Activated T-helper 2 cell treated with anti-CD3 and anti-CD28 coated beads, Interferon-gamma antibody, Interleukin-2, Interleukin-4, amounts not matched to agents 10 μg/mL and 5 μg/mL and 100 μg/mL, durations not matched to agents 14 hours and 24 hours and 36 hours (primary cell): ENCODE measurements around the gene MAPK12. TPM values are rescaled to one million over a fixed set of nuclear protein-coding genes. Genes with fewer than 3 reads are reported as not detected.

Source experiments
- DNase-seq: peaks from one replicate; pipeline ENCODE4 v3.0.0; 2021; ENCODE audit warnings: low spot score
- H3K27ac Mint-ChIP-seq: one replicate; pipeline ENCODE4 v1.8.0; 2021; ENCODE audit warnings: mixed read lengths
- H3K27me3 Mint-ChIP-seq: one replicate; pipeline ENCODE4 v1.8.0; 2021; ENCODE audit warnings: low read depth, mixed read lengths
- H3K36me3 Mint-ChIP-seq: one replicate; pipeline ENCODE4 v1.8.0; 2021; ENCODE audit warnings: low read depth, mixed read lengths
- H3K4me1 Mint-ChIP-seq: one replicate; pipeline ENCODE4 v1.8.0; 2021; ENCODE audit warnings: low read depth, mixed read lengths
- H3K4me3 Mint-ChIP-seq: one replicate; pipeline ENCODE4 v1.8.0; 2021; ENCODE audit warnings: low read depth, mild to moderate bottlenecking, moderate library complexity, mixed read lengths
- H3K9me3 Mint-ChIP-seq: one replicate; pipeline ENCODE4 v1.8.0; 2021; ENCODE audit warnings: mixed read lengths
- intact Hi-C: fragments of 100-400 bp; cut with micrococcal nuclease; formaldehyde crosslinking; loops from one replicate; pipeline ENCODE4 v1.15.1; 2023
- total RNA-seq: library from RNA; stranded (reverse); gene quantifications from 2 replicates; pipeline ENCODE4 v1.2.3, GENCODE V29; 2022

Gene MAPK12
- total RNA-seq, 1 donor from 2014 or later: 16.3 TPM

GRCh38 chr22:50283821-50284220 lies 22.3 kb upstream of the MAPK12 start:
- H3K27ac Mint-ChIP-seq: no peak overlapping the region
- no peaks in the 10 kb centered on the region for H3K27me3 Mint-ChIP-seq
- H3K9me3 Mint-ChIP-seq: no peaks in the 10 kb centered on the region
- no peaks in the 10 kb centered on the region for H3K36me3 Mint-ChIP-seq
- no peak for DNase-seq
- H3K4me3 Mint-ChIP-seq: no peak overlapping the region
- H3K4me1 Mint-ChIP-seq: no peaks in the 10 kb centered on the region
- intact Hi-C loops: no loop called here

DNA sequence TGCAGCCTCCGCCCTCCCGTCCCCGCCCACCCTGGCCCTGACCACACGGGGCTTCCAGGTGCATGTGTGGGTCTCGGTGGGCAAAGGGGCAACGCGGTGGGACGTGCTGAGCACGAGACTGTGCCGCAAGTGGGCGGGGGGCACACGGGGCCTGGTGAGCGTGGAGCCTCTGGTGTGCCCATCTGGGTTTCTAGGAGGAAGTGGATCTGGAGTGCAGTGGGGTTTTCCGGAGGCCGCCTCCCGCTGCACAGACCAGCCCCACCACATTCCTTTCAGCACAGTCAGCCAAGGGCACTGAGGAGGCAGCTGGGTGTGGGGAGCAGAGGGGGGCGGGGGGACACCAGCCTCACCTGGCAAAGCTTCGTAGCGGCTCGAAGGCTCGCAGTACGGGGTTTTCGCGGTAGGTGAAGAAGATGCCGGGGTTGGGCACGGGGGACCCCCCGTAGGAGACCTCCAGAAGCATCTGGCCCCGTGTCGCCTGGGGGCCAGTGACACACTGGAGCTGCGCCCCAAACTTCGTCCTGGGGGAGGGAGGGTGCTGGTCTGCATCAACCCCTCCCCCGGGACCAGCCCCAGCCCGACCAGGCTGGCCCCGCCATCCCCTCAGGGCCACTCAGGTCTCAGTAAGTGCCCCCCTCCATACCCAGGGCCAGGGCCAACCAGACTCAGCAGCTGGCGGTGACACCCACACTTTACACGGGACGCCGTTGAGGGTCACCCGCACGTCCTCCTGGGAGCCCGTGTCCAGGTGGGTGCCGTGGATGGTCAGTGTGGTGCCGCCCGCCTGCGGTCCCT lies 21.1 kb upstream of the MAPK12 start:
- H3K27ac Mint-ChIP-seq: no peak overlapping the region
- no peaks in the 10 kb centered on the region for H3K4me1 Mint-ChIP-seq
- DNase-seq: no peak
- no peaks in the 10 kb centered on the region for H3K27me3 Mint-ChIP-seq
- H3K4me3 Mint-ChIP-seq: no peak overlapping the region
- H3K9me3 Mint-ChIP-seq: no peaks in the 10 kb centered on the region
- intact Hi-C loops: no loop called here
- no peaks in the 10 kb centered on the region for H3K36me3 Mint-ChIP-seq

- intact Hi-C loops: no loop called here
- H3K9me3 Mint-ChIP-seq: no peaks in the 10 kb centered on the region
- no peaks in the 10 kb centered on the region for H3K4me1 Mint-ChIP-seq
- DNase-seq: no peak
- no peaks in the 10 kb centered on the region for H3K36me3 Mint-ChIP-seq
- H3K4me3 Mint-ChIP-seq: no peak overlapping the region
- no peaks in the 10 kb centered on the region for H3K27me3 Mint-ChIP-seq
- H3K27ac Mint-ChIP-seq: no peak overlapping the region
These were observed 20.5 kb upstream of the MAPK12 start for GRCh38 chr22:50281957-50282356.

- Mint-ChIP-seq H3K9me3 (no peaks in the 10 kb centered on the region), H3K27me3 (no peaks in the 10 kb centered on the region), H3K27ac (no peak overlapping the region), H3K4me3 (no peak overlapping the region), H3K4me1 (no peaks in the 10 kb centered on the region), H3K36me3 (no peaks in the 10 kb centered on the region)
- DNase-seq: no peak
- intact Hi-C loops: no loop called here
These were observed 19.9 kb upstream of the MAPK12 start for GRCh38 chr22:50281384-50281760.

- no peaks in the 10 kb centered on the region for H3K27me3 Mint-ChIP-seq
- H3K27ac Mint-ChIP-seq: no peak overlapping the region
- H3K36me3 Mint-ChIP-seq: no peaks in the 10 kb centered on the region
- no peaks in the 10 kb centered on the region for H3K9me3 Mint-ChIP-seq
- intact Hi-C loops: no loop called here
- no peak for DNase-seq
- H3K4me1 Mint-ChIP-seq: no peaks in the 10 kb centered on the region
- no peak overlapping the region for H3K4me3 Mint-ChIP-seq
These were observed 19.4 kb upstream of the MAPK12 start for GRCh38 chr22:50280708-50281383.

DNA sequence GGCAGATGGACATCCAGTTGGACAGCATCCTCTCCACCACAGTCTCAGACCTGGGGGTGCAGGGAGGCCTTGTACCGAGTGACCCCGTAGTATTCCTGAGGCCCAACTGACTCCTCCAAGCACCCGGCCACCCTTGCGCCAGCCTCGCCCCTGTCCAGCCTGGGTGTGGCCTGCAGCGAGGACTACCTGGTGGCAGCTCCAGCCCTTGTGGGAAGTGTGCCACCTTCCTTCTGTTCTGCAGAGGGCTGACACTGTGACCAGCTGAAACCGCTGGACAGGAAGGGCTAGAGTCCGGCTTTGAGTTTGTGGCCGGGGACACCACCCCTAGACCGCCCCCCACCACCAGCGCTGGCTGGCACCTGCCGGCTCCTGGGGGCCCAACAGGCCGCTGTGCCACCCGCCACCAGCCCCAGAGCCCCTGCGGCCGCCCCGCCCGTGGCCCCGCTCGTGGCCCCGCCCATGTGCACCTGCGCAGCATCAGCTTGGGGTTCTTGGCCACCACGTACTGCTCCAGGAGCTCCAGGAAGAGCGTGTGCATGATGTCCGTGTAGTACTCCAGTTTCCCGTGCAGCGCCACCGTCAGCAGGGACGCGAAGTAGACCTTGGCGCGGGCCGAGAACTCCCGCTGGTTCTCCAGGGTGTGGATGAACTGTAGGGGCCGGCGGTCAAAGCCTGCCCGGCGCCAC lies 18.7 kb upstream of the MAPK12 start:
- no peaks in the 10 kb centered on the region for H3K4me1 Mint-ChIP-seq
- no peak overlapping the region for H3K4me3 Mint-ChIP-seq
- no peak for DNase-seq
- no peak overlapping the region for H3K27ac Mint-ChIP-seq
- H3K27me3 Mint-ChIP-seq: no peaks in the 10 kb centered on the region
- H3K36me3 Mint-ChIP-seq: no peaks in the 10 kb centered on the region
- H3K9me3 Mint-ChIP-seq: no peaks in the 10 kb centered on the region
- intact Hi-C loops: no loop called here

- Mint-ChIP-seq H3K36me3 (no peaks in the 10 kb centered on the region), H3K4me1 (no peaks in the 10 kb centered on the region), H3K9me3 (no peaks in the 10 kb centered on the region), H3K27ac (no peak overlapping the region), H3K4me3 (no peak overlapping the region), H3K27me3 (peaks cover under 1% of the 10 kb centered on the region)
- DNase-seq: no peak
- intact Hi-C loops: no loop called here
These were observed 17.6 kb upstream of the MAPK12 start for GRCh38 chr22:50278956-50279619.

- DNase-seq: no peak
- H3K27ac Mint-ChIP-seq: no peak overlapping the region
- no peak overlapping the region for H3K4me3 Mint-ChIP-seq
- intact Hi-C loops: no loop called here
- no peaks in the 10 kb centered on the region for H3K4me1 Mint-ChIP-seq
- H3K36me3 Mint-ChIP-seq: no peaks in the 10 kb centered on the region
- H3K27me3 Mint-ChIP-seq: peaks cover 4% of the 10 kb centered on the region
- H3K9me3 Mint-ChIP-seq: no peaks in the 10 kb centered on the region
These were observed 17.0 kb upstream of the MAPK12 start for GRCh38 chr22:50278461-50278860.

- DNase-seq: no peak
- no peak overlapping the region for H3K4me3 Mint-ChIP-seq
- H3K36me3 Mint-ChIP-seq: no peaks in the 10 kb centered on the region
- H3K9me3 Mint-ChIP-seq: no peaks in the 10 kb centered on the region
- intact Hi-C loops: no loop called here
- no peaks in the 10 kb centered on the region for H3K4me1 Mint-ChIP-seq
- H3K27ac Mint-ChIP-seq: no peak overlapping the region
- peaks cover 6% of the 10 kb centered on the region for H3K27me3 Mint-ChIP-seq
These were observed 16.3 kb upstream of the MAPK12 start for GRCh38 chr22:50277761-50278160.

- Mint-ChIP-seq H3K4me3 (no peak overlapping the region), H3K36me3 (no peaks in the 10 kb centered on the region), H3K9me3 (no peaks in the 10 kb centered on the region), H3K4me1 (no peaks in the 10 kb centered on the region), H3K27ac (no peak overlapping the region), H3K27me3 (peaks cover 10% of the 10 kb centered on the region)
- DNase-seq: no peak
- intact Hi-C loops: no loop called here
These were observed 14.7 kb upstream of the MAPK12 start for GRCh38 chr22:50276143-50276542.

- Mint-ChIP-seq H3K27me3 (peaks cover 12% of the 10 kb centered on the region), H3K9me3 (no peaks in the 10 kb centered on the region)
These were observed 13.9 kb upstream of the MAPK12 start for GRCh38 chr22:50275181-50276055.

GRCh38 chr22:50274771-50275170 lies 13.3 kb upstream of the MAPK12 start:
- intact Hi-C loops: loop anchor here (1.0 to 5.0 kb wide), 3 partner anchors 38 to 68 kb away; partner anchors contain the start of gene DENND6B
- Mint-ChIP-seq H3K4me1 (no peaks in the 10 kb centered on the region), H3K27me3 (peaks cover 12% of the 10 kb centered on the region), H3K36me3 (no peaks in the 10 kb centered on the region), H3K9me3 (no peaks in the 10 kb centered on the region), H3K27ac (no peak overlapping the region), H3K4me3 (no peak overlapping the region)
- no peak for DNase-seq

More at GRCh38 chr22:50275181-50276055, 13.9 kb upstream of the MAPK12 start:
- H3K4me3 Mint-ChIP-seq: no peak overlapping the region
- no peak for DNase-seq
- no peaks in the 10 kb centered on the region for H3K4me1 Mint-ChIP-seq
- H3K36me3 Mint-ChIP-seq: no peaks in the 10 kb centered on the region
- intact Hi-C loops: no loop called here
- no peak overlapping the region for H3K27ac Mint-ChIP-seq
